MM.1S (cell line): ENCODE results near the gene ZBTB49.
A peak's percentile ranks its signal among the peaks of the same experiment; 100 is the strongest.

Experiments
- DNase-seq: peaks from one replicate; pipeline ENCODE4 v3.0.0-alpha.2; 2015
- H2AFZ ChIP-seq: fragments of 300-600 bp; sonication (generic); 2 replicates; pipeline ENCODE4 v1.6.0; 2016; ENCODE audit warnings: antibody characterized with exemption, low read length
- H3F3A ChIP-seq: fragments of 300-600 bp; sonication (generic); 2 replicates; pipeline ENCODE4 v1.6.1; 2016; ENCODE audit warnings: mild to moderate bottlenecking, antibody characterized with exemption, low read length, moderate library complexity, mixed read lengths; ENCODE audit not compliant: insufficient read depth
- H3K27ac ChIP-seq: fragments of 300-600 bp; sonication (generic); 2 replicates; pipeline ENCODE4 v1.5.1; 2016; ENCODE audit warnings: mild to moderate bottlenecking, low read length
- H3K27me3 ChIP-seq: fragments of 300-600 bp; sonication (generic); replicated peaks from 2 replicates; pipeline ENCODE4 v1.6.0; 2016; ENCODE audit warnings: low read length; ENCODE audit not compliant: insufficient read depth
- H3K36me3 ChIP-seq: fragments of 300-600 bp; sonication (generic); replicated peaks from 2 replicates; pipeline ENCODE4 v1.6.1; 2016; ENCODE audit warnings: mild to moderate bottlenecking, low read length, mixed read lengths; ENCODE audit not compliant: insufficient read depth
- H3K4me1 ChIP-seq: fragments of 300-600 bp; sonication (generic); 2 replicates; pipeline ENCODE4 v1.6.1; 2016; ENCODE audit warnings: low read length, mixed read lengths
- H3K4me2 ChIP-seq: fragments of 300-600 bp; sonication (generic); 2 replicates; pipeline ENCODE4 v1.6.0; 2016; ENCODE audit warnings: low read depth, low read length
- H3K4me3 ChIP-seq: fragments of 300-600 bp; sonication (generic); 2 replicates; pipeline ENCODE4 v1.5.1; 2016; ENCODE audit warnings: low read length, mixed read lengths
- H3K79me2 ChIP-seq: fragments of 300-600 bp; sonication (generic); 2 replicates; pipeline ENCODE4 v1.6.1; 2016; ENCODE audit warnings: mixed run types, low read length, mixed read lengths
- H3K9ac ChIP-seq: fragments of 300-600 bp; sonication (generic); 2 replicates; pipeline ENCODE4 v1.6.1; 2016; ENCODE audit warnings: low read length, mixed read lengths
- H3K9me2 ChIP-seq: fragments of 300-600 bp; sonication (generic); replicated peaks from 2 replicates; pipeline ENCODE4 v1.6.1; 2016; ENCODE audit warnings: mild to moderate bottlenecking, low read length, mixed read lengths; ENCODE audit not compliant: insufficient read depth
- H3K9me3 ChIP-seq: fragments of 300-600 bp; sonication (generic); replicated peaks from 2 replicates; pipeline ENCODE4 v1.6.1; 2016; ENCODE audit warnings: mild to moderate bottlenecking, low read length, mixed read lengths; ENCODE audit not compliant: insufficient read depth
- H4K20me1 ChIP-seq: fragments of 300-600 bp; sonication (generic); 2 replicates; pipeline ENCODE4 v1.6.1; 2016; ENCODE audit warnings: mild to moderate bottlenecking, low read length, moderate library complexity, mixed read lengths; ENCODE audit not compliant: insufficient read depth
- CTCF ChIP-seq: fragments of 300-600 bp; sonication (generic); IDR thresholded peaks from 2 replicates; pipeline ENCODE4 v1.5.1; 2016; ENCODE audit warnings: antibody characterized with exemption, low read length, mixed read lengths
- EZH2 ChIP-seq: fragments of 300-600 bp; sonication (generic); optimal IDR thresholded peaks from 2 replicates; pipeline ENCODE3; 2017; ENCODE audit warnings: low read depth, mild to moderate bottlenecking, antibody characterized with exemption, low read length, mixed read lengths
- EZH2phosphoT487 ChIP-seq: fragments of 300-600 bp; sonication (generic); IDR thresholded peaks from 2 replicates; pipeline ENCODE4 v1.6.1; 2018; ENCODE audit warnings: antibody characterized with exemption, low read length

Gene ZBTB49

GRCh38 chr4:4289941-4290850 is at the start of gene ZBTB49, which contains the start of gene LYAR:
TSS of gene ZBTB49 (plus strand) at chr4:4290251. CDS start at chr4:4299946, 9,695 bp downstream.
TSS of gene LYAR (minus strand) at chr4:4290154. CDS start at chr4:4283742, 6,412 bp downstream.
- Histone ChIP-seq H3K36me3 (peaks cover 6% of the 10 kb centered on the region; the same call in 1 of the 2 replicates), H2AFZ (peak within 1 kb of the TSS; percentile 47), H3K4me2 (peak within 1 kb of the TSS; percentile 94), H3K79me2 (peaks cover 95% of the 10 kb centered on the region), H3K4me3 (peak within 1 kb of the TSS; percentile 78), H3K9me2 (no peaks in the 10 kb centered on the region), H3K4me1 (peaks cover 10% of the 10 kb centered on the region; the same call in 1 of the 2 replicates), H3K9me3 (no peaks in the 10 kb centered on the region), H4K20me1 (no peaks in the 10 kb centered on the region), H3K27me3 (no peaks in the 10 kb centered on the region), H3F3A (peaks cover 13% of the 10 kb centered on the region), H3K27ac (peak within 1 kb of the TSS; percentile 60; the same call in 1 of the 2 replicates), H3K9ac (peak within 1 kb of the TSS; percentile 80)
- no peak for TF ChIP-seq CTCF
- no peak for TF ChIP-seq EZH2
- peak; percentile 95 for DNase-seq

- Histone ChIP-seq H2AFZ (no peak overlapping the region), H3K4me2 (no peak overlapping the region), H3K4me1 (0 out of 2 replicates have a peak, but pooled peaks cover 4% of the 10 kb centered on the region), H3K36me3 (no peaks in the 10 kb centered on the region), H3K9ac (no peak overlapping the region), H3K4me3 (no peak overlapping the region), H3K9me2 (no peaks in the 10 kb centered on the region), H3K9me3 (no peaks in the 10 kb centered on the region), H3K27me3 (no peaks in the 10 kb centered on the region), H3K79me2 (peaks cover 7% of the 10 kb centered on the region; the same call in 1 of the 2 replicates), H3K27ac (no peak overlapping the region), H3F3A (no peaks in the 10 kb centered on the region), H4K20me1 (no peaks in the 10 kb centered on the region)
- TF ChIP-seq CTCF (no peak), EZH2phosphoT487 (no peak), EZH2 (no peak)
- no peak for DNase-seq
Observed at GRCh38 chr4:4245172-4245571, 44.9 kb upstream of the ZBTB49 start.

- H3K4me2 ChIP-seq = peak overlapping the region; percentile 97
- no peaks in the 10 kb centered on the region for H4K20me1 ChIP-seq
- peak overlapping the region; percentile 79 for H3K9ac ChIP-seq
- no peaks in the 10 kb centered on the region for H3K36me3 ChIP-seq
- H3K4me3 ChIP-seq = peak overlapping the region; percentile 81
- peaks cover 7% of the 10 kb centered on the region; the same call in 1 of the 2 replicates for H3K79me2 ChIP-seq
- 0 out of 2 replicates have a peak, but pooled peaks cover 4% of the 10 kb centered on the region for H3K4me1 ChIP-seq
- H2AFZ ChIP-seq = peak overlapping the region; percentile 98
- H3K27me3 ChIP-seq = peaks cover 14% of the 10 kb centered on the region
- H3F3A ChIP-seq = no peaks in the 10 kb centered on the region
- H3K9me3 ChIP-seq = no peaks in the 10 kb centered on the region
- peak; percentile 23 for DNase-seq
- H3K27ac ChIP-seq = peak overlapping the region; percentile 75; the same call in 1 of the 2 replicates
- H3K9me2 ChIP-seq = no peaks in the 10 kb centered on the region
- TF ChIP-seq EZH2phosphoT487 (no peak), CTCF (no peak), EZH2 (no peak)
Observed at GRCh38 chr4:4247696-4248028, 42.4 kb upstream of the ZBTB49 start.
